H9 (cell line): ENCODE results near the gene SH3BGR. TPM values are rescaled to one million over a fixed set of nuclear protein-coding genes. Genes with fewer than 3 reads are reported as not detected.

Experiments
- DNase-seq: peaks from one replicate; pipeline ENCODE4 v3.0.0-alpha.2; 2017
- H2AFZ ChIP-seq: one replicate; pipeline ENCODE4 v1.6.1; 2013; ENCODE audit warnings: mild to moderate bottlenecking, low read length, control low read depth, moderate library complexity
- H2AK5ac ChIP-seq: 2 replicates; pipeline ENCODE4 v1.6.1; 2013; ENCODE audit warnings: low read length, control low read depth, mixed read lengths; ENCODE audit not compliant: insufficient read length
- H2BK120ac ChIP-seq: one replicate; pipeline ENCODE4 v1.6.1; 2013; ENCODE audit warnings: low read depth, mild to moderate bottlenecking, low read length, control low read depth, inconsistent platforms; ENCODE audit not compliant: poor library complexity, severe bottlenecking
- H2BK12ac ChIP-seq: 2 replicates; pipeline ENCODE4 v1.6.1; 2013; ENCODE audit warnings: low read length, control low read depth, mixed read lengths, low read depth; ENCODE audit not compliant: insufficient read length
- H2BK15ac ChIP-seq: 2 replicates; pipeline ENCODE4 v1.6.1; 2013; ENCODE audit warnings: low read depth, low read length, control low read depth
- H2BK20ac ChIP-seq: one replicate; pipeline ENCODE4 v1.6.1; 2013; ENCODE audit warnings: low read depth, mild to moderate bottlenecking, low read length, control low read depth, inconsistent platforms; ENCODE audit not compliant: poor library complexity, severe bottlenecking
- H2BK5ac ChIP-seq: 2 replicates; pipeline ENCODE4 v1.6.1; 2013; ENCODE audit warnings: low read length, control low read depth, mixed read lengths; ENCODE audit not compliant: insufficient read length
- H3K14ac ChIP-seq: 2 replicates; pipeline ENCODE4 v1.6.1; 2013; ENCODE audit warnings: low read length, control low read depth; ENCODE audit not compliant: insufficient read depth
- H3K18ac ChIP-seq: 2 replicates; pipeline ENCODE4 v1.6.1; 2013; ENCODE audit warnings: low read depth, mild to moderate bottlenecking, mixed read lengths, low read length, control low read depth; ENCODE audit not compliant: insufficient read length
- H3K23ac ChIP-seq: 2 replicates; pipeline ENCODE4 v1.6.1; 2013; ENCODE audit warnings: low read length, control low read depth, mixed read lengths, low read depth; ENCODE audit not compliant: insufficient read length
- H3K23me2 ChIP-seq: 2 replicates; pipeline ENCODE4 v1.6.1; 2013; ENCODE audit warnings: low read depth, mild to moderate bottlenecking, mixed read lengths, low read length, control low read depth; ENCODE audit not compliant: insufficient read length, poor library complexity, severe bottlenecking
- H3K27ac ChIP-seq: 2 replicates; pipeline ENCODE4 v1.5.1; 2013; ENCODE audit warnings: low read length, control low read depth, mixed read lengths, low read depth; ENCODE audit not compliant: insufficient read length
- H3K27me3 ChIP-seq: 2 replicates; pipeline ENCODE4 v1.6.1; 2013; ENCODE audit warnings: low read length, control low read depth, inconsistent platforms; ENCODE audit not compliant: insufficient read depth
- H3K4ac ChIP-seq: 2 replicates; pipeline ENCODE4 v1.6.1; 2013; ENCODE audit warnings: low read depth, mild to moderate bottlenecking, control low read depth, inconsistent platforms, low read length, moderate library complexity
- H3K4me1 ChIP-seq: 2 replicates; pipeline ENCODE4 v1.6.1; 2013; ENCODE audit warnings: low read length, control low read depth, inconsistent platforms; ENCODE audit not compliant: insufficient read depth
- H3K4me2 ChIP-seq: 2 replicates; pipeline ENCODE4 v1.6.1; 2013; ENCODE audit warnings: low read length, control low read depth, mixed read lengths; ENCODE audit not compliant: insufficient read length, insufficient read depth
- H3K56ac ChIP-seq: 2 replicates; pipeline ENCODE4 v1.6.1; 2013; ENCODE audit warnings: low read depth, mild to moderate bottlenecking, mixed read lengths, low read length, control low read depth; ENCODE audit not compliant: insufficient read length
- H3K79me1 ChIP-seq: 2 replicates; pipeline ENCODE4 v1.6.1; 2013; ENCODE audit warnings: low read depth, mild to moderate bottlenecking, moderate library complexity, low read length, control low read depth, inconsistent platforms; ENCODE audit not compliant: insufficient read depth, poor library complexity, severe bottlenecking
- H3K79me2 ChIP-seq: 2 replicates; pipeline ENCODE4 v1.6.1; 2013; ENCODE audit warnings: low read length, control low read depth, inconsistent platforms; ENCODE audit not compliant: insufficient read depth
- H3K9ac ChIP-seq: 2 replicates; pipeline ENCODE4 v1.6.1; 2013; ENCODE audit warnings: low read length, control low read depth, mixed read lengths; ENCODE audit not compliant: insufficient read length; ENCODE audit errors: extremely low read depth
- H3K9me3 ChIP-seq: one replicate; pipeline ENCODE4 v1.6.1; 2013; ENCODE audit warnings: low read depth, low read length, inconsistent platforms; ENCODE audit not compliant: control insufficient read depth
- H3T11ph ChIP-seq: one replicate; pipeline ENCODE4 v1.6.1; 2013; ENCODE audit warnings: mild to moderate bottlenecking, low read length, control low read depth, inconsistent platforms
- H4K20me1 ChIP-seq: one replicate; pipeline ENCODE4 v1.6.1; 2013; ENCODE audit not compliant: control insufficient read depth, insufficient read length, insufficient read depth
- H4K5ac ChIP-seq: 2 replicates; pipeline ENCODE4 v1.6.1; 2013; ENCODE audit warnings: low read depth, mild to moderate bottlenecking, mixed read lengths, low read length, control low read depth; ENCODE audit not compliant: insufficient read length
- H4K8ac ChIP-seq: replicated peaks from 2 replicates; pipeline ENCODE4 v1.6.1; 2013; ENCODE audit warnings: low read length, control low read depth, mixed read lengths, low read depth; ENCODE audit not compliant: insufficient read length
- H4K91ac ChIP-seq: 2 replicates; pipeline ENCODE4 v1.6.1; 2013; ENCODE audit warnings: low read depth, mild to moderate bottlenecking, moderate library complexity, mixed read lengths, low read length, control low read depth; ENCODE audit not compliant: insufficient read length
- H3K27ac Mint-ChIP-seq, 3 experiments: 2 replicates in 2 of 3; 3 replicates in 1 of 3; pipeline ENCODE4 v1.8.0; 2020 to 2021; ENCODE audit warnings: mixed read lengths in 3 of 3, mild to moderate bottlenecking in 1 of 3, moderate library complexity in 1 of 3
- H3K27me3 Mint-ChIP-seq: 2 replicates; pipeline ENCODE4 v1.8.0; 2021; ENCODE audit warnings: low read depth, mild to moderate bottlenecking, moderate library complexity, mixed read lengths
- H3K36me3 Mint-ChIP-seq, 3 experiments: 2 replicates in 2 of 3; 3 replicates in 1 of 3; pipeline ENCODE4 v1.8.0; 2020 to 2021; ENCODE audit warnings: low read depth in 3 of 3, mixed read lengths in 3 of 3; ENCODE audit not compliant: insufficient read depth in 1 of 3
- H3K4me1 Mint-ChIP-seq, 2 experiments: 2 replicates each; pipeline ENCODE4 v1.8.0; 2020; ENCODE audit warnings: mixed read lengths in 2 of 2
- H3K4me3 Mint-ChIP-seq, 2 experiments: 2 replicates in 1 of 2; 3 replicates in 1 of 2; pipeline ENCODE4 v1.8.0; 2020 to 2021; ENCODE audit warnings: mild to moderate bottlenecking in 2 of 2, mixed read lengths in 2 of 2, moderate library complexity in 1 of 2
- H3K9me3 Mint-ChIP-seq, 2 experiments: 2 replicates in 1 of 2; 3 replicates in 1 of 2; pipeline ENCODE4 v1.8.0; 2020; ENCODE audit warnings: mild to moderate bottlenecking in 2 of 2, mixed read lengths in 2 of 2, moderate library complexity in 1 of 2
- WGBS: extraction: QIAGEN DNeasy Blood & Tissue Kit; methylation state at CpG from one replicate; pipeline ENCODE4 v1.1.7; 2013; ENCODE audit warnings: missing lambda C conversion rate, low lambda C conversion rate, mixed read lengths; ENCODE audit not compliant: insufficient read length; ENCODE audit errors: extremely low coverage; 5-methylcytosine and 5-hydroxymethylcytosine counted together
- total RNA-seq: library from RNA; stranded (reverse); gene quantifications from 2 replicates; pipeline ENCODE4 v1.2.1, GENCODE V29; 2021
- TF ChIP-seq, protein P1 (sequence below): fragments of 200-600 bp; sonication (generic); conservative IDR thresholded peaks from 3 replicates; pipeline ENCODE4 v1.8.0; 2021; ENCODE audit warnings: antibody characterized with exemption, mild to moderate bottlenecking

The SH3BGR gene
- total RNA-seq, 1 experiment from 2014 or later = 2.9 TPM

DNA sequence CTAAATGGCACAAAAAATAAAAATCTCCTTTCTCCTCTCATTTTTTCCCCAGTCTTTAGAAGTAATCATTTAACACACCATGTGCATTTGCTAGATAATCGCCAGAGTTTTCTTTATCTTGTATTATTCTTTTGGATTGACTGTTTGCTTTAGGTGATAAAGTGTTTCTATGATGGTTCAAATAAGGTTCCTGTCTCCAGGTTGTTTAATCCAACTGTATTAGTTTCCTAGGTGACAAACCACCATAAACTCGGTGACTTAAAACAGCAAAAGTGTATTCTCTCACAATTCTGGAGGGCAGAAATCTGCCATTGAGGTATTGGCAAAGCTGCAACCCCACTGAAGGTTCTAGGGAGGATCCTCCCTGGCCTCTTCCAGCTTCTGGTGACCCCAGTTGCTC lies 109.4 kb downstream of the SH3BGR start:
- no peaks in the 10 kb centered on the region for H3K79me2 ChIP-seq
- H3T11ph ChIP-seq = no peak overlapping the region
- no CpG with 5 or more reads among the region's 2 CpGs for WGBS
- H2BK12ac ChIP-seq = no peak overlapping the region
- DNase-seq = no peak
- no peak overlapping the region for H2BK20ac ChIP-seq
- no peak overlapping the region for H2AK5ac ChIP-seq
- no peak overlapping the region for H2BK15ac ChIP-seq
- H3K23me2 ChIP-seq = no peaks in the 10 kb centered on the region
- no peak overlapping the region for H3K23ac ChIP-seq
- Mint-ChIP-seq H3K27me3 (peaks cover 5% of the 10 kb centered on the region), H3K4me1 (peaks cover 16 to 26% of the 10 kb centered on the region in 2 experiments), H3K36me3 (peaks cover 0 to 5% (median 4%) of the 10 kb centered on the region in 3 experiments; a peak in 2 of 7 replicates), H3K9me3 (peaks cover 0 to 11% of the 10 kb centered on the region in 2 experiments; a peak in 3 of 5 replicates), H3K27ac (no peak overlapping the region), H3K4me3 (no peak overlapping the region)
- H3K27me3 ChIP-seq = no peaks in the 10 kb centered on the region
- no peaks in the 10 kb centered on the region for H4K20me1 ChIP-seq
- no peak overlapping the region for H3K4me2 ChIP-seq
- no peak overlapping the region for H3K14ac ChIP-seq
- H4K5ac ChIP-seq = no peak overlapping the region
- TF ChIP-seq, protein P1, sequence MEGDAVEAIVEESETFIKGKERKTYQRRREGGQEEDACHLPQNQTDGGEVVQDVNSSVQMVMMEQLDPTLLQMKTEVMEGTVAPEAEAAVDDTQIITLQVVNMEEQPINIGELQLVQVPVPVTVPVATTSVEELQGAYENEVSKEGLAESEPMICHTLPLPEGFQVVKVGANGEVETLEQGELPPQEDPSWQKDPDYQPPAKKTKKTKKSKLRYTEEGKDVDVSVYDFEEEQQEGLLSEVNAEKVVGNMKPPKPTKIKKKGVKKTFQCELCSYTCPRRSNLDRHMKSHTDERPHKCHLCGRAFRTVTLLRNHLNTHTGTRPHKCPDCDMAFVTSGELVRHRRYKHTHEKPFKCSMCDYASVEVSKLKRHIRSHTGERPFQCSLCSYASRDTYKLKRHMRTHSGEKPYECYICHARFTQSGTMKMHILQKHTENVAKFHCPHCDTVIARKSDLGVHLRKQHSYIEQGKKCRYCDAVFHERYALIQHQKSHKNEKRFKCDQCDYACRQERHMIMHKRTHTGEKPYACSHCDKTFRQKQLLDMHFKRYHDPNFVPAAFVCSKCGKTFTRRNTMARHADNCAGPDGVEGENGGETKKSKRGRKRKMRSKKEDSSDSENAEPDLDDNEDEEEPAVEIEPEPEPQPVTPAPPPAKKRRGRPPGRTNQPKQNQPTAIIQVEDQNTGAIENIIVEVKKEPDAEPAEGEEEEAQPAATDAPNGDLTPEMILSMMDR = no peak
- no peak overlapping the region for H2BK120ac ChIP-seq
- no peak overlapping the region for H4K8ac ChIP-seq
- no peak overlapping the region for H3K9ac ChIP-seq
- no peak overlapping the region for H4K91ac ChIP-seq
- peaks cover 5% of the 10 kb centered on the region; the same call in 1 of the 2 replicates for H3K4me1 ChIP-seq
- no peaks in the 10 kb centered on the region for H3K79me1 ChIP-seq
- no peak overlapping the region for H3K4ac ChIP-seq
- no peak overlapping the region for H3K18ac ChIP-seq
- no peak overlapping the region for H2BK5ac ChIP-seq
- no peak overlapping the region for H2AFZ ChIP-seq
- H3K9me3 ChIP-seq = no peaks in the 10 kb centered on the region
- no peak overlapping the region for H3K56ac ChIP-seq
- H3K27ac ChIP-seq = no peak overlapping the region
